OCI-LY1 (cell line): ENCODE data around the gene PRR22.

Source experiments
- H2AFZ ChIP-seq: fragments of 200-600 bp; sonication (generic), shearing (Covaris generic); 2 replicates; pipeline ENCODE4 v1.6.0; 2014; ENCODE audit warnings: antibody characterized with exemption, mild to moderate bottlenecking, low read length
- H3F3A ChIP-seq: fragments of 200-600 bp; sonication (generic), shearing (Covaris generic); 2 replicates; pipeline ENCODE4 v1.6.0; 2014; ENCODE audit warnings: mild to moderate bottlenecking, antibody characterized with exemption, low read length, moderate library complexity; ENCODE audit not compliant: insufficient read depth
- H3K27ac ChIP-seq: fragments of 200-600 bp; sonication (generic); 2 replicates; pipeline ENCODE4 v1.5.1; 2014; ENCODE audit warnings: low read length, mixed run types, mild to moderate bottlenecking, low read depth; ENCODE audit not compliant: poor library complexity, severe bottlenecking
- H3K27me3 ChIP-seq: fragments of 200-600 bp; sonication (generic); 2 replicates; pipeline ENCODE4 v1.6.0; 2014; ENCODE audit warnings: antibody characterized with exemption, mild to moderate bottlenecking, low read length, moderate library complexity; ENCODE audit not compliant: insufficient read depth
- H3K36me3 ChIP-seq: fragments of 200-600 bp; sonication (generic); 2 replicates; pipeline ENCODE4 v1.6.1; 2014; ENCODE audit warnings: mild to moderate bottlenecking, antibody characterized with exemption, low read length, moderate library complexity, mixed read lengths; ENCODE audit not compliant: insufficient read depth
- H3K4me1 ChIP-seq: fragments of 200-600 bp; sonication (generic); 2 replicates; pipeline ENCODE4 v1.5.1; 2014; ENCODE audit warnings: mild to moderate bottlenecking, low read length, moderate library complexity; ENCODE audit not compliant: insufficient read depth, severe bottlenecking
- H3K4me2 ChIP-seq: fragments of 200-600 bp; sonication (generic), shearing (Covaris generic); 2 replicates; pipeline ENCODE4 v1.6.1; 2014; ENCODE audit warnings: low read length
- H3K4me3 ChIP-seq: fragments of 200-600 bp; sonication (generic); 2 replicates; pipeline ENCODE4 v1.5.1; 2014; ENCODE audit warnings: low read length, low read depth, mild to moderate bottlenecking, mixed read lengths; ENCODE audit not compliant: poor library complexity, severe bottlenecking
- H3K79me2 ChIP-seq: fragments of 200-600 bp; shearing (Covaris generic); 2 replicates; pipeline ENCODE4 v1.6.1; 2016; ENCODE audit warnings: mixed run types, low read length, mixed read lengths; ENCODE audit not compliant: insufficient read depth
- H3K9ac ChIP-seq: fragments of 200-600 bp; sonication (generic), shearing (Covaris generic); 2 replicates; pipeline ENCODE4 v1.6.1; 2014; ENCODE audit warnings: mild to moderate bottlenecking, low read length, mixed read lengths
- H3K9me2 ChIP-seq: fragments of 200-600 bp; sonication (generic), shearing (Covaris generic); 2 replicates; pipeline ENCODE4 v1.6.1; 2014; ENCODE audit warnings: low read depth, mild to moderate bottlenecking, low read length, mixed read lengths
- H3K9me3 ChIP-seq: fragments of 200-600 bp; shearing (Covaris generic); 2 replicates; pipeline ENCODE4 v1.6.1; 2014; ENCODE audit warnings: low read length, mixed read lengths
- H4K20me1 ChIP-seq: fragments of 200-600 bp; sonication (generic), shearing (Covaris generic); 2 replicates; pipeline ENCODE4 v1.6.0; 2016; ENCODE audit warnings: mild to moderate bottlenecking, low read length; ENCODE audit not compliant: insufficient read depth
- EZH2 ChIP-seq: fragments of 200-600 bp; sonication (generic), shearing (Covaris generic); IDR thresholded peaks from 2 replicates; pipeline ENCODE4 v1.8.0; 2017; ENCODE audit warnings: borderline replicate concordance, mixed run types, mild to moderate bottlenecking, antibody characterized with exemption, low read length, moderate library complexity, mixed read lengths
- TF ChIP-seq, protein P1 (sequence below): fragments of 200-600 bp; sonication (generic), shearing (Covaris generic); IDR thresholded peaks from 2 replicates; pipeline ENCODE4 v1.5.1; 2017; ENCODE audit warnings: mild to moderate bottlenecking, antibody characterized with exemption, low read length, moderate library complexity, mixed read lengths

The PRR22 gene

DNA sequence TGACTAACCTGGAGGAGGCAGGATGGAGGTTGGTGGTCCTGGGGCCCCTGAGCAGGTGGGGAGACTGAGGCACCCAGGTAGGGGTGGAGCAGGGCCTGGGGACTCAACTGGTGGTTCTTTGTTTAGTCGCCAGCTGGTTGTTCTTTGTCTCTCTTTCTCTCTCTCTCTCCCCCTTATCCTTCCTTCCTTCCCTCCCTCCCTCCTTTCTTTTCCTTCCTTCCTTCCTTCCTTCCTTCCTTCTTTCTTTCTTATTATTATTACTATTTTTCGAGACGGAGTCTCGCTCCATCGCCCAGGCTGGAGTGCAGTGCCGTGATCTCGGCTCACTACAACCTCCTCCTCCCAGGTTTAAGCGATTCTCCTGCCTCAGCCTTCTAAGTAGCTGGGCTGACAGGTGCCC lies 13.7 kb upstream of the PRR22 start:
- no peak overlapping the region for H3K4me2 ChIP-seq
- H3F3A ChIP-seq = no peaks in the 10 kb centered on the region
- no peaks in the 10 kb centered on the region for H3K9me3 ChIP-seq
- no peak for TF ChIP-seq EZH2
- TF ChIP-seq, protein P1, sequence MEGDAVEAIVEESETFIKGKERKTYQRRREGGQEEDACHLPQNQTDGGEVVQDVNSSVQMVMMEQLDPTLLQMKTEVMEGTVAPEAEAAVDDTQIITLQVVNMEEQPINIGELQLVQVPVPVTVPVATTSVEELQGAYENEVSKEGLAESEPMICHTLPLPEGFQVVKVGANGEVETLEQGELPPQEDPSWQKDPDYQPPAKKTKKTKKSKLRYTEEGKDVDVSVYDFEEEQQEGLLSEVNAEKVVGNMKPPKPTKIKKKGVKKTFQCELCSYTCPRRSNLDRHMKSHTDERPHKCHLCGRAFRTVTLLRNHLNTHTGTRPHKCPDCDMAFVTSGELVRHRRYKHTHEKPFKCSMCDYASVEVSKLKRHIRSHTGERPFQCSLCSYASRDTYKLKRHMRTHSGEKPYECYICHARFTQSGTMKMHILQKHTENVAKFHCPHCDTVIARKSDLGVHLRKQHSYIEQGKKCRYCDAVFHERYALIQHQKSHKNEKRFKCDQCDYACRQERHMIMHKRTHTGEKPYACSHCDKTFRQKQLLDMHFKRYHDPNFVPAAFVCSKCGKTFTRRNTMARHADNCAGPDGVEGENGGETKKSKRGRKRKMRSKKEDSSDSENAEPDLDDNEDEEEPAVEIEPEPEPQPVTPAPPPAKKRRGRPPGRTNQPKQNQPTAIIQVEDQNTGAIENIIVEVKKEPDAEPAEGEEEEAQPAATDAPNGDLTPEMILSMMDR = no peak
- H2AFZ ChIP-seq = no peak overlapping the region
- no peaks in the 10 kb centered on the region for H4K20me1 ChIP-seq
- H3K27ac ChIP-seq = no peak overlapping the region
- H3K9ac ChIP-seq = no peak overlapping the region
- H3K79me2 ChIP-seq = no peaks in the 10 kb centered on the region
- H3K36me3 ChIP-seq = no peaks in the 10 kb centered on the region
- no peaks in the 10 kb centered on the region for H3K9me2 ChIP-seq
- H3K4me3 ChIP-seq = no peak overlapping the region
- H3K4me1 ChIP-seq = no peaks in the 10 kb centered on the region
- no peaks in the 10 kb centered on the region for H3K27me3 ChIP-seq

DNA sequence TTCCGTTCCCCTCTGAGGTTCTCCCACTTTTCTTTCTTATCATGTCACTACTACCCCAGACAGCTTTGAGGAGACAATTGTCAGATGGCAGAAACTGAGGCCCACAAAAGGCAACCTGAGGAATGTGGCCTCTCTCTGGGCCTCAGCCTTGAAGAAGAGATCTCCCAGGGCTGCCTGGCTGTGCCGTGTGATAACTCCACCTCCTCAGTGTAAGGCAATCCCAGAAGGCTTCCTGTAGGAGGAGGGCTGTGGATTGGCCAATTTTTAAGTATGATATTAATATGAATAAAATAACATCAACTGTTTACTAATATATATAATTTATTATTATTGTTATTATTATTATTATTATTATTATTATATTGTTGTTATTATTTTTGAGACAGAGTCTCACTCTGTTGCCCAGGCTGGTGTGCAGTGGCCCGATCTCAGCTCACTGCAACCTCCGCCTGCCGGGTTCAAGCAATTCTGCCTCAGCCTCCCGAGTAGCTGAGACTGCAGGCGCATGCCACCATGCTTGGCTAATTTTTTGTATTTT lies 10.9 kb upstream of the PRR22 start:
- Histone ChIP-seq H3K9me2 (no peaks in the 10 kb centered on the region), H3K9ac (no peak overlapping the region), H3F3A (no peaks in the 10 kb centered on the region), H3K4me1 (no peaks in the 10 kb centered on the region), H3K4me3 (no peak overlapping the region), H3K27me3 (no peaks in the 10 kb centered on the region), H4K20me1 (no peaks in the 10 kb centered on the region), H3K27ac (no peak overlapping the region), H3K79me2 (no peaks in the 10 kb centered on the region), H3K36me3 (no peaks in the 10 kb centered on the region), H3K9me3 (no peaks in the 10 kb centered on the region), H2AFZ (no peak overlapping the region), H3K4me2 (no peak overlapping the region)
- TF ChIP-seq, protein P1 = no peak
- TF ChIP-seq EZH2 = no peak

DNA sequence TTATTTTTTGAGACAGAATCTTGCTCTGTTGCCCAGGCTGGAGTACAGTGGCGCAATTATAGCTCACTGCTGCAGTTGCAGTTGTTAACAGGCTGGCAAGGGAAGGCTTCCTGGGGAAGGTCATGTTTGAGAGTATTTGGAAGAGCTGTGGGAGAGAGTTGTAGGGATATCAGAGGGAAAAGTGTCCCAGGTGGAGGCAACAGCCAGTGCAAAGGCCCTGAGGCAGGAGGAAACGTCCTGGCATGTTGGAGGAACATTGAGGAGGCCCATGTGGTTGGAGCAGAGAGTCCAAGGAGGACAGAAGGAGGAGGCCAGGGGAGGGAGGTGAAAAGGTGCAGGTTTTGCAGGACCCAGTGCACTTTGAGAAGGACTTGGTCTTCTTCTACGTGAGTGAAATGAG lies 8.6 kb upstream of the PRR22 start:
- Histone ChIP-seq H2AFZ (no peak overlapping the region), H3K79me2 (no peaks in the 10 kb centered on the region), H3K4me1 (peaks cover 8% of the 10 kb centered on the region), H3K9me3 (no peaks in the 10 kb centered on the region), H3K27me3 (no peaks in the 10 kb centered on the region), H3K9me2 (no peaks in the 10 kb centered on the region), H3K4me2 (no peak overlapping the region), H3K36me3 (peaks cover 19% of the 10 kb centered on the region), H3F3A (no peaks in the 10 kb centered on the region), H3K4me3 (no peak overlapping the region), H3K27ac (no peak overlapping the region), H3K9ac (no peak overlapping the region), H4K20me1 (no peaks in the 10 kb centered on the region)
- no peak for TF ChIP-seq EZH2
- TF ChIP-seq, protein P1 = no peak
